ENCODE measurements around the gene ADAM23. TPM values are rescaled to one million over a fixed set of nuclear protein-coding genes. Genes with fewer than 3 reads are reported as not detected.

Gene ADAM23
- total RNA-seq, 2 donors from 2014 or later = 1.3 to 10.7 TPM

DNA sequence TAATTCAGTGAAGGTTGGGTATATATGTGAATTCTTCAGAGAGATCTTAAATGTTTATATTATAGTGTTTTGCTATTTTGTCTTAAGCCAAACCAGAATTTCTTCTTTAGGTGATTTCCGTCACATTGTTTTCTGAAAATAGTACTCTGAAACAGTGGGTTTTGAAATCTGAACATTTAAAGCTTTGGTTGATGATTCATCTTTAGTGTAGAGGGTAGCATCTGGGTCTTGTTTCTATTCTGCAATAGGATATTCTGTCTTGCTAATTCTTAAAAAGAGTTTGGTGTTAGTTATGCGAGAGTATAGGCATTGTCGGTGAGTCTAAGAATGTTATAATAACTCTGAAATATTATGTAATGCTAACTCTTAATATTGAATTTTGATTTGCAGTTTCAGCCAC, 129.4 kb downstream of the ADAM23 start:
- WGBS = 93% methylated on average over 3 of the region's 3 CpGs
- no peaks in the 10 kb centered on the region for H3K27me3 ChIP-seq (replicated peaks; ENCODE audit: insufficient read depth)
- H3K27ac ChIP-seq = no peak overlapping the region
- H3K9me3 ChIP-seq = no peaks in the 10 kb centered on the region
- no peak overlapping the region for H3K4me3 ChIP-seq
- TF ChIP-seq, protein P1, sequence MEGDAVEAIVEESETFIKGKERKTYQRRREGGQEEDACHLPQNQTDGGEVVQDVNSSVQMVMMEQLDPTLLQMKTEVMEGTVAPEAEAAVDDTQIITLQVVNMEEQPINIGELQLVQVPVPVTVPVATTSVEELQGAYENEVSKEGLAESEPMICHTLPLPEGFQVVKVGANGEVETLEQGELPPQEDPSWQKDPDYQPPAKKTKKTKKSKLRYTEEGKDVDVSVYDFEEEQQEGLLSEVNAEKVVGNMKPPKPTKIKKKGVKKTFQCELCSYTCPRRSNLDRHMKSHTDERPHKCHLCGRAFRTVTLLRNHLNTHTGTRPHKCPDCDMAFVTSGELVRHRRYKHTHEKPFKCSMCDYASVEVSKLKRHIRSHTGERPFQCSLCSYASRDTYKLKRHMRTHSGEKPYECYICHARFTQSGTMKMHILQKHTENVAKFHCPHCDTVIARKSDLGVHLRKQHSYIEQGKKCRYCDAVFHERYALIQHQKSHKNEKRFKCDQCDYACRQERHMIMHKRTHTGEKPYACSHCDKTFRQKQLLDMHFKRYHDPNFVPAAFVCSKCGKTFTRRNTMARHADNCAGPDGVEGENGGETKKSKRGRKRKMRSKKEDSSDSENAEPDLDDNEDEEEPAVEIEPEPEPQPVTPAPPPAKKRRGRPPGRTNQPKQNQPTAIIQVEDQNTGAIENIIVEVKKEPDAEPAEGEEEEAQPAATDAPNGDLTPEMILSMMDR (IDR thresholded peaks at IDR 0.05) = no peak
- no peak for TF ChIP-seq POLR2AphosphoS5 (IDR thresholded peaks at IDR 0.05)
- no peak for TF ChIP-seq POLR2A (IDR thresholded peaks at IDR 0.05)
- H3K4me1 ChIP-seq (replicated peaks) = no peaks in the 10 kb centered on the region
- H3K36me3 ChIP-seq = no peaks in the 10 kb centered on the region
- DNase-seq (ENCODE audit: low spot score) = no peak
- intact Hi-C loops (cut with DNase I) = no loop called here

DNA sequence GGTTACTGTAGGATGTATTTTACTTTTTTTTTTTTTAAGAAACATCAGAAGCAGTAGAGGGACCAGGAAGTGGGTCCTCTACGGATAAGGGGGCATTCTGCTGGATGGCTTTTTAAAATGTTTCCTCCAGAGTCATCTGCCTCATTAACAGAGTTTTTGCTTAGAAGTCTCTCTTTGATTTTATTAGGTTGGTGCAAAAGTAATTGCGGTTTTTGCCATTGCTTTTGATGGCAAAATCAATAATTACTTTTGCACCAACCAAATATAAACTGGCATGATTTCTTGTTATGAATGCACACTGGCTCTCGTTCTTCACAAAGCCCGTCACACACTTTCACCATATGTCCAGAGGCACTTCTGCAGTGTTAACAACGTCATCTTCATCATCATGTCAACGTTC, 130.5 kb downstream of the ADAM23 start:
- DNase-seq (ENCODE audit: low spot score) = no peak
- no peak overlapping the region for H3K4me3 ChIP-seq
- H3K27ac ChIP-seq = no peak overlapping the region
- intact Hi-C loops (cut with DNase I) = no loop called here
- H3K4me1 ChIP-seq (replicated peaks) = no peaks in the 10 kb centered on the region
- H3K36me3 ChIP-seq = no peaks in the 10 kb centered on the region
- H3K9me3 ChIP-seq = no peaks in the 10 kb centered on the region
- no peak for TF ChIP-seq POLR2A (IDR thresholded peaks at IDR 0.05)
- TF ChIP-seq, protein P1 (IDR thresholded peaks at IDR 0.05) = no peak
- no peak for TF ChIP-seq POLR2AphosphoS5 (IDR thresholded peaks at IDR 0.05)
- WGBS = 94% methylated on average over 6 of the region's 6 CpGs
- no peaks in the 10 kb centered on the region for H3K27me3 ChIP-seq (replicated peaks; ENCODE audit: insufficient read depth)

DNA sequence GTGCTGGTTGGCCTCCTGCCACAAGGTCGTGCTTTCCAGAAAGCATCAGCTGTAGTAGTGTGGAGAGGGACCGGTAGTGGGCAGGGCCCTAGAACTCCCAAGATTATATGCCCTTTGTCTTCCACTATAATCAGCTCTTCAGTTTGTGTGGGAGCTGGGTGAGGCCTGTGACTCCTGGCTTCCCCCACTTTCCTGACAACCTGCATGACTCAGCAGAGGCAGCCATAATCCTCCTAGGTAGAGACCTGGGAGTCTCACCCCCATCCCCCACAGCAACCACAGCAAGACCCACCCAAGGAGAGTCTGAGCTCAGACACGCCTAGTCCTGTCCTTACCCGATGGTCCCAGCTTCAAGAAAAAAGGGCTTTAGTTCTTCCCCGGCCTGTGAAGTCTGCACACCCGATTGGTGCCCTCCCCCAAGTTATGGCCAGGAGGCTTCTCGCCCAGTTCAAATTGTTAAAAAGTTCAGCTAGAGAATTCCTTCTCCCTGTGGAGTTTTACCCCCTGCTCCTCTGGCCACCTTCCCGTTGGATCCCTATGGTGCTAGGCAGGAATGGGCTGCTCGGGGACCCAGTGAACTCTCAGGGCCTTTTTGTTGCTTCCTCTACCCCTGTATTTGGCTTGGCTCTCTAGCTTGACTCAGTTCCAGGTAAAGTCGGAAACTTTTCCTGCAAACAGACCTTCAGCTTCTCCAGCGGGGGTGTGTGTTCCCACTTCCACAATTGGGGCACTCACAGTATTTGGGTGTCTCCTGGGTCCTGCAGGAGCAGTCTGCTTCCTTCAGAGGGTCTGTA, 141.2 kb downstream of the ADAM23 start:
- no peak for TF ChIP-seq POLR2AphosphoS5 (IDR thresholded peaks at IDR 0.05)
- TF ChIP-seq POLR2A (IDR thresholded peaks at IDR 0.05) = no peak
- TF ChIP-seq, protein P1 (IDR thresholded peaks at IDR 0.05) = no peak
- WGBS = 64% methylated on average over 11 of the region's 11 CpGs
- Histone ChIP-seq H3K36me3 (no peaks in the 10 kb centered on the region), H3K27ac (no peak overlapping the region), H3K27me3 (replicated peaks; ENCODE audit: insufficient read depth) (no peaks in the 10 kb centered on the region), H3K4me1 (replicated peaks) (no peaks in the 10 kb centered on the region), H3K9me3 (no peaks in the 10 kb centered on the region), H3K4me3 (no peak overlapping the region)
- intact Hi-C loops (cut with DNase I) = no loop called here
- no peak for DNase-seq (ENCODE audit: low spot score)

DNA sequence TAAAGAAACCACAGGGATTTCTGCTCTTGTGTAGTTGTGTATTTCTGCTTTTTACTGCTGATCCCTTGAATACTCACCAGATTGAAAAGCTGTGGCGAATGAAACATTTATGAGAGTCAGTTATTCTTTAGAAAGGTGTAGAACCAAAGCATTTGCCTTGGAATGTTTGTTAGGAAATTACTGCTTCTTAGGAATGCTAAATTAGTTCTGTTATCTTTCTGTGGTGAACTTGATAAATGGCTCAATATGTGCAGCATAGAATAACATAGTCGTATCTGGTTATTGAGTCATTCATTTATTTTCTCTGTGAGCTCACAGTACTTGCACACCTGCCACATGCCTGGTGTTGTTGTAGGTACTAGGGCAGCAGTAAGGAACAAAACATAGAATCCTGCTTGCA, 142.0 kb downstream of the ADAM23 start:
- WGBS = 81% methylated on average over 2 of the region's 2 CpGs
- Histone ChIP-seq H3K4me3 (no peak overlapping the region), H3K27ac (no peak overlapping the region), H3K27me3 (replicated peaks; ENCODE audit: insufficient read depth) (no peaks in the 10 kb centered on the region), H3K9me3 (no peaks in the 10 kb centered on the region), H3K36me3 (no peaks in the 10 kb centered on the region), H3K4me1 (replicated peaks) (no peaks in the 10 kb centered on the region)
- intact Hi-C loops (cut with DNase I) = no loop called here
- DNase-seq (ENCODE audit: low spot score) = no peak
- TF ChIP-seq, protein P1 (IDR thresholded peaks at IDR 0.05) = no peak
- TF ChIP-seq POLR2AphosphoS5 (IDR thresholded peaks at IDR 0.05) (no peak), POLR2A (IDR thresholded peaks at IDR 0.05) (no peak)

DNA sequence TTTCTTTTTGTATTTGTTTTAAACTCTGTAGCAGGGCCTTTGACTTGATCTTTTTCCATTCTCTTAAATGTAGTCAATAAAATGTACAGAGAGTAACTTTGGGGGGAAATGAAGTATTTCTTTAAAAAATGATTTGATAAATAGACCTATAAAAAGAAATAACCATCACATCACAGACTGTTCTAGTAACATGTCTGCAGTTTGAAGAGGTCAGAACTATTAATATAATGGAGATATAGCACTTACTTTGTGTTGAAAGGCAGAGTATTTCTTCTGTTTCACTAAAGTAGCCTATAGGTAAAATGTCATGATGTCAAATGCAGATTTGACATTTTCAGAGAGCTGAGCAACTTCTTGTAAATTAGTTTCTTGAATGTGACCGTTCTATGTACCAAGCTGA, 143.3 kb downstream of the ADAM23 start:
- 70% methylated on average over 1 of the region's 1 CpG for WGBS
- Histone ChIP-seq H3K27ac (no peak overlapping the region), H3K4me3 (no peak overlapping the region), H3K36me3 (no peaks in the 10 kb centered on the region), H3K9me3 (no peaks in the 10 kb centered on the region), H3K27me3 (replicated peaks; ENCODE audit: insufficient read depth) (no peaks in the 10 kb centered on the region), H3K4me1 (replicated peaks) (no peaks in the 10 kb centered on the region)
- intact Hi-C loops (cut with DNase I) = no loop called here
- DNase-seq (ENCODE audit: low spot score) = no peak
- TF ChIP-seq, protein P1 (IDR thresholded peaks at IDR 0.05) = no peak
- TF ChIP-seq POLR2A (IDR thresholded peaks at IDR 0.05) (no peak), POLR2AphosphoS5 (IDR thresholded peaks at IDR 0.05) (no peak)

Measured in prostate gland (tissue), 2 donors.